ENCODE measurements around the gene LTBP1. TPM values are rescaled to one million over a fixed set of nuclear protein-coding genes. Genes with fewer than 3 reads are reported as not detected.

LTBP1 gene
- total RNA-seq, 1 experiment from 2014 or later, result 10.3 TPM

DNA sequence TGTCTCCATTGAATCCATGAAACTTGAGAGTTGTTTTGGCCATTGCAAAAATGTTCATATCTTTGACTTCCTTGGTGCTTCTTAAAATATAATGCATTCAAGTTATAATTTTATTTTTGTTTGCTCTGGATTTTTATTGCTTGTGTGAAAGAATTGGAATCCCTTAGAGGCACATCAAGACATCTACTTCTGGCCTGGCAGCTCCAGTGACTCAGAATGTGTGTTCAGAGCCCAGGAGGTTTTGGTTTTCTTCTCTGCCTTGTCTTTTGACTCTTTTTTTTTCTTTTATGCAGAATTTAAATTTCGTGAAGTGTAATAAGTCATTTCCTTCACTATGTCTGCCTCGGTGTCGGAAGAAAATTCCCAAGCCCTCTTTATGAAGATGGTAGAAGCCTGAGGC, 180.2 kb downstream of the LTBP1 start:
- Histone ChIP-seq H3K9me3 (ENCODE audit: insufficient read depth, low read depth) (no peaks in the 10 kb centered on the region), H3K4me3 (no peak overlapping the region), H3K4me1 (replicated peaks; ENCODE audit: insufficient read depth) (no peaks in the 10 kb centered on the region), H3K27ac (no peak overlapping the region), H4K20me1 (ENCODE audit: insufficient read depth) (no peaks in the 10 kb centered on the region), H3K36me3 (ENCODE audit: low read depth) (no peaks in the 10 kb centered on the region), H3K9me2 (ENCODE audit: insufficient read depth) (no peaks in the 10 kb centered on the region), H3K27me3 (ENCODE audit: insufficient read depth, low read depth) (no peaks in the 10 kb centered on the region), H3K79me2 (ENCODE audit: low read depth) (no peaks in the 10 kb centered on the region), H3K4me2 (no peak overlapping the region), H3F3A (ENCODE audit: insufficient read depth, low read depth) (no peaks in the 10 kb centered on the region), H2AFZ (no peak overlapping the region)
- CTCF ChIA-PET, result no interaction called here
- TF ChIP-seq, protein P1, sequence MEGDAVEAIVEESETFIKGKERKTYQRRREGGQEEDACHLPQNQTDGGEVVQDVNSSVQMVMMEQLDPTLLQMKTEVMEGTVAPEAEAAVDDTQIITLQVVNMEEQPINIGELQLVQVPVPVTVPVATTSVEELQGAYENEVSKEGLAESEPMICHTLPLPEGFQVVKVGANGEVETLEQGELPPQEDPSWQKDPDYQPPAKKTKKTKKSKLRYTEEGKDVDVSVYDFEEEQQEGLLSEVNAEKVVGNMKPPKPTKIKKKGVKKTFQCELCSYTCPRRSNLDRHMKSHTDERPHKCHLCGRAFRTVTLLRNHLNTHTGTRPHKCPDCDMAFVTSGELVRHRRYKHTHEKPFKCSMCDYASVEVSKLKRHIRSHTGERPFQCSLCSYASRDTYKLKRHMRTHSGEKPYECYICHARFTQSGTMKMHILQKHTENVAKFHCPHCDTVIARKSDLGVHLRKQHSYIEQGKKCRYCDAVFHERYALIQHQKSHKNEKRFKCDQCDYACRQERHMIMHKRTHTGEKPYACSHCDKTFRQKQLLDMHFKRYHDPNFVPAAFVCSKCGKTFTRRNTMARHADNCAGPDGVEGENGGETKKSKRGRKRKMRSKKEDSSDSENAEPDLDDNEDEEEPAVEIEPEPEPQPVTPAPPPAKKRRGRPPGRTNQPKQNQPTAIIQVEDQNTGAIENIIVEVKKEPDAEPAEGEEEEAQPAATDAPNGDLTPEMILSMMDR (conservative IDR thresholded peaks at IDR 0.05), result no peak
- no peak for TF ChIP-seq EZH2 (IDR thresholded peaks at IDR 0.05; ENCODE audit: low read depth)
- no peak for DNase-seq
- POLR2A ChIA-PET (ENCODE audit: unreplicated experiment), result no interaction called here
- intact Hi-C loops (cut with micrococcal nuclease; ENCODE audit: unreplicated experiment), result no loop called here
- BruUV-seq (replicated peaks), result no TSS peak

DNA sequence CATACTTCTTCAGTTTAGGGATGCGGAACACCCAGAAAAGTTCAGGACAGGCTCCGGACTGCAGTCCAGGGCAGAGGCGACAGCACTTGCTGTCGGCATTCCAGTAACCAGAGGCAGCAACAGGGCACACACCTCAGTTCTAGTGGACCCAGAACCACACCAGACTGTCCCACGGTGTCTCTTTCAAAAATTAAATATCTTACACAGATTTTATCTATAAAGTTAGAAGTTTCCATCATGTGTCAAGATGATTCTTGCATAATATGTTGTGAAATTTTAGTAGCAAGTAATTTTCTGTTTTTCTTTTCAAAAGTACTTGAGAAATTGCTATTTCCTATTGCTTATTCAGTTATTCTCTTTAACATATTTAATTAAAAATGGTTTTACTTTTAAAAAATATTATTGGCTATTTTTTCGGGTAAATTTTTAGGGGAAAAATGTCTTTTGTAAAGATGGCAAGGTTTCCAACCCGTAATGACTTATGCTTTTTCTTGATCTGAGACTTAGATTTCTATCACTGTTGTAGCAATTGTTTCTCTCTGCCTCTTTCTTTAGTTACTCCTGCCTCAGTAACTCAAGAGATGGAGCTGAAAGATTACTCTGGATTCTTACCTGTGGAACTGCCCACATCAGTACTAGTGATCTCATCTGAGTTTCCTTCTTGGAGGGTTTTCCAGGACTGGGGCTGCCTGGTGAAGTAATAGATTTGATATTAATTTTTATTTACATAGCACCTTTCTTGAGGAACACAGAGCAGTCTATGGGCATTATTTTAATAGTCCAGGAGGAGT, 182.7 kb downstream of the LTBP1 start:
- Histone ChIP-seq H3K4me2 (no peak overlapping the region), H3K4me1 (replicated peaks; ENCODE audit: insufficient read depth) (no peaks in the 10 kb centered on the region), H3K36me3 (ENCODE audit: low read depth) (no peaks in the 10 kb centered on the region), H3K9me3 (ENCODE audit: insufficient read depth, low read depth) (no peaks in the 10 kb centered on the region), H4K20me1 (ENCODE audit: insufficient read depth) (no peaks in the 10 kb centered on the region), H3K27ac (no peak overlapping the region), H3K79me2 (ENCODE audit: low read depth) (no peaks in the 10 kb centered on the region), H2AFZ (no peak overlapping the region), H3K4me3 (no peak overlapping the region), H3K9me2 (ENCODE audit: insufficient read depth) (no peaks in the 10 kb centered on the region), H3K27me3 (ENCODE audit: insufficient read depth, low read depth) (no peaks in the 10 kb centered on the region), H3F3A (ENCODE audit: insufficient read depth, low read depth) (no peaks in the 10 kb centered on the region)
- BruUV-seq (replicated peaks), result no TSS peak
- ChIA-PET CTCF (no interaction called here), POLR2A (ENCODE audit: unreplicated experiment) (no interaction called here)
- TF ChIP-seq, protein P1 (conservative IDR thresholded peaks at IDR 0.05), result no peak
- no peak for TF ChIP-seq EZH2 (IDR thresholded peaks at IDR 0.05; ENCODE audit: low read depth)
- DNase-seq, result no peak
- intact Hi-C loops (cut with micrococcal nuclease; ENCODE audit: unreplicated experiment), result no loop called here

GRCh38 chr2:33130054-33130447, 183.3 kb downstream of the LTBP1 start:
- Histone ChIP-seq H3F3A (ENCODE audit: insufficient read depth, low read depth) (no peaks in the 10 kb centered on the region), H3K9me2 (ENCODE audit: insufficient read depth) (no peaks in the 10 kb centered on the region), H3K36me3 (ENCODE audit: low read depth) (no peaks in the 10 kb centered on the region), H3K4me3 (no peak overlapping the region), H3K9me3 (ENCODE audit: insufficient read depth, low read depth) (no peaks in the 10 kb centered on the region), H3K27ac (no peak overlapping the region), H3K79me2 (ENCODE audit: low read depth) (no peaks in the 10 kb centered on the region), H4K20me1 (ENCODE audit: insufficient read depth) (no peaks in the 10 kb centered on the region), H3K4me2 (no peak overlapping the region), H3K4me1 (replicated peaks; ENCODE audit: insufficient read depth) (no peaks in the 10 kb centered on the region), H2AFZ (no peak overlapping the region), H3K27me3 (ENCODE audit: insufficient read depth, low read depth) (no peaks in the 10 kb centered on the region)
- intact Hi-C loops (cut with micrococcal nuclease; ENCODE audit: unreplicated experiment), result no loop called here
- DNase-seq, result no peak
- POLR2A ChIA-PET (ENCODE audit: unreplicated experiment), result no interaction called here
- TF ChIP-seq, protein P1 (conservative IDR thresholded peaks at IDR 0.05), result no peak
- no peak for TF ChIP-seq EZH2 (IDR thresholded peaks at IDR 0.05; ENCODE audit: low read depth)
- CTCF ChIA-PET, result no interaction called here
- BruUV-seq (replicated peaks), result no TSS peak
